D721Med (cell line): Measurements from ENCODE around the gene FAM98A.

ENCODE experiments used
- DNase-seq: peaks from one replicate; pipeline ENCODE4 v3.0.0; 2011; ENCODE audit warnings: low spot score; ENCODE audit not compliant: insufficient read length
- FAIRE-seq: peaks from 2 replicates; lab custom pipeline; 2011; peaks lifted over from hg19 to GRCh38; lab: Jason Lieb, UNC
- TF ChIP-seq, protein P1 (sequence below): IDR thresholded peaks from 2 replicates; pipeline ENCODE4 v1.5.1; 2012; ENCODE audit warnings: mild to moderate bottlenecking, control low read depth; ENCODE audit not compliant: insufficient read depth; ENCODE audit errors: missing control alignments

FAM98A gene

DNA sequence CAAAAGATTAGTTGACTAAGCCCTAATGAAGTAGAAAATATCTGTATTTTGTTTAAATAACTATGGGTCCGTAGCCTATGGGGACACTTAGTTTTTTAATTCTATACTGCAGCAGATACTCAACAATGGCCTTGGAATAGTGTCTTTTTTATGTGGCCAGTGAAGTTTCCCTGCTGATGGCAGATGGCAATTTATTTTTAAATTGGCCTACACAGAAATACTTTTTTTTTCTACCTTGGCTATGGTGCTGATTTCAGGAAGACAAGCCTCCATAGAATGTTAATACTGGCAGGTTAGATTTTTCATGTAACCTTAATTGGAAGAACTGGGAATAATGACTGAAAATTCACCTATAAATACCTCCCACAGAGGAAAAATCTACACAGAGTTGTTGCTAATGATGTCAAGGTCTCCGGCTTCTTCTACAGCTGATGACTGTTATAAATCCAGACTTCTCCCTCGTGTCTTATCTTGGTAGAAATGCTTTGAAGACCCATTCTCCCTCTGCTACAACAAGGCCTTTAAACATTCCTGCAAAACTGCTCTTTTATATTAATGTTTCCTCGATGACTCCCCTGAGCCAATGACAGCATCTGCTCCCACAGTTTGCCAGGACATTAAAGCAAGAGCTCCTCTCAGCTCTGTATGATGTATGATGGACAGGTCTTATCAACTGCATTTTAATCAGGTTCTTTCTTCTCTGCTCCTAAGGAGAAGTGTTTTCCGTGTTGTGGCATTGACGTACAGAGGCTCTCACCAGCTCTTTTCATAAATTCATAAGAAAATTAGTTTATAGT lies 29.1 kb upstream of the FAM98A start:
- no peak for FAIRE-seq
- DNase-seq, result no peak
- TF ChIP-seq, protein P1, sequence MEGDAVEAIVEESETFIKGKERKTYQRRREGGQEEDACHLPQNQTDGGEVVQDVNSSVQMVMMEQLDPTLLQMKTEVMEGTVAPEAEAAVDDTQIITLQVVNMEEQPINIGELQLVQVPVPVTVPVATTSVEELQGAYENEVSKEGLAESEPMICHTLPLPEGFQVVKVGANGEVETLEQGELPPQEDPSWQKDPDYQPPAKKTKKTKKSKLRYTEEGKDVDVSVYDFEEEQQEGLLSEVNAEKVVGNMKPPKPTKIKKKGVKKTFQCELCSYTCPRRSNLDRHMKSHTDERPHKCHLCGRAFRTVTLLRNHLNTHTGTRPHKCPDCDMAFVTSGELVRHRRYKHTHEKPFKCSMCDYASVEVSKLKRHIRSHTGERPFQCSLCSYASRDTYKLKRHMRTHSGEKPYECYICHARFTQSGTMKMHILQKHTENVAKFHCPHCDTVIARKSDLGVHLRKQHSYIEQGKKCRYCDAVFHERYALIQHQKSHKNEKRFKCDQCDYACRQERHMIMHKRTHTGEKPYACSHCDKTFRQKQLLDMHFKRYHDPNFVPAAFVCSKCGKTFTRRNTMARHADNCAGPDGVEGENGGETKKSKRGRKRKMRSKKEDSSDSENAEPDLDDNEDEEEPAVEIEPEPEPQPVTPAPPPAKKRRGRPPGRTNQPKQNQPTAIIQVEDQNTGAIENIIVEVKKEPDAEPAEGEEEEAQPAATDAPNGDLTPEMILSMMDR, result no peak

DNA sequence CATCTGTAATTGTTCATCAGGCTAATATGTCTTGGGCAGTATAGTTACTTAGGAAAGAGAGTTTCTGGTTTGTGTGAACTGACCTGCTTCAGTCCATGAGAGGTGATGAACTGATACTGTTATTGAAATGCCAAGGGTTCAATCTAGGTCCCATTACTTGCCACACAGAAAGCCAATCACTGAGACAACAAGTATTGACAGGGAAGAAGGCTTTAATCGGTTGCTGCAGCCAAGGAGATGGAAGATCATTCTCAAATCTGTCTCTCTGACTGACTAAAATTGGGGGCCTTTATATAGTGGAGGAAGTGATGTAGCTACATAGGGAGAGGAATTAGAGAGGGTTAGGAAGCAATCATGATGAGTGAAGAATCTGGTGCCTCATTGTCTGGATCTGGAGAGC lies 19.9 kb upstream of the FAM98A start:
- no peak for DNase-seq
- TF ChIP-seq, protein P1, result no peak
- no peak for FAIRE-seq

DNA sequence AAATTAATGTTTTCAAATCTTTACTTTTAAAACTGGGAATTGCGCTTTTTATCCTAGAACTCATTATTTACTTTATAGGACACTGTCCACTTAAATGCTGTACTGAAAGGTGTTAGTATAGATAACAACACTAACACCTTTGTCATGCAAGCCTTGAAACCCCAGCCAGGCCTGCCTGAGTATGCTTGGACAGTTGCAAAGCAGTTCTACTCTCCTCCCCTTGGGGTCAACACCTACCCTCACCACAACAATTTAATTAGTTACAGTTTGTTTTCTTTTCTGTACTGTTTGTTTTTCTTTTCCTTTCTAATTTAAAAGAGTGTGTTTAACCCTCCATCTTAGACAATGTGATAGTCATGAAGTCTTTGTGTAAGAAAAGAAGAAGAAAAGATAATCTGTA lies 18.9 kb upstream of the FAM98A start:
- DNase-seq, result no peak
- TF ChIP-seq, protein P1, result no peak
- no peak for FAIRE-seq

DNA sequence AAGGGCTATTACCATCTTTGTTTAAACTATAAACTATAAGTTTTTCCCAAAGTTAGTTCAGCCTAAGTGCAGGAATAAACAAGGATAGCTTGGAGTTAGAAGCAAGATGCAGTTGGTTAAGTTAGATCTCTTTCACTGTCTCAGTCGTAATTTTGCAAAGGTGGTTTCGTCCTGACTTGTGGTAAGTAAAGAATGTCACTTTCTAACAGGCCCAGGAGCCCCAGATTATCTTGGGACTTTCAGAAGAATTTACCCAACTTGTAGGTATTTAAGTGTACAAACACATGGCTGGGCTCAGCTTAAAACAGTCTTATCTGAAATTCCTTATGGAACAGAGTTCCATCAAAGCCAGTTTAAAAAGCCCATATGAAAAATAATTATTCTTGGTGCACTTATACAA lies 18.3 kb upstream of the FAM98A start:
- TF ChIP-seq, protein P1, result no peak
- no peak for FAIRE-seq
- no peak for DNase-seq

DNA sequence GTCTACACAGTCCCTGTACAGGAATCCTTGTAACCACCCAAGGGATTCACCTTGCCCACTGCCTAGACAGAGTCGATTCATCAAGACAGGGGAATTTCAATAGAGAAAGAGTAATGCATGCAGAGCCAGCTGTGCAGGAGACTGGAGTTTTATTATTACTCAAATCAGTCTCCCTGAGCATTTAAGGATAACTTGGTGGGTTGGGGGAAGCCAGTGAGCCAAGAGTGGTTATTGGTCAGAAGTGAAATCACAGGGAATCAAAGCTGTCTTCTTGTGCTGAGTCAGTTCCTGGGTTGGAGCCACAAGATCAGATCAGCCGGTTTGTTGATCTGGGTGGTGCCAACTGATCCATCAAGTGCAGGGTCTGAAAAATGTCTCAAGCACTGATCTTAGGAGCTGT lies 17.8 kb upstream of the FAM98A start:
- DNase-seq, result no peak
- TF ChIP-seq, protein P1, result no peak
- FAIRE-seq, result no peak

DNA sequence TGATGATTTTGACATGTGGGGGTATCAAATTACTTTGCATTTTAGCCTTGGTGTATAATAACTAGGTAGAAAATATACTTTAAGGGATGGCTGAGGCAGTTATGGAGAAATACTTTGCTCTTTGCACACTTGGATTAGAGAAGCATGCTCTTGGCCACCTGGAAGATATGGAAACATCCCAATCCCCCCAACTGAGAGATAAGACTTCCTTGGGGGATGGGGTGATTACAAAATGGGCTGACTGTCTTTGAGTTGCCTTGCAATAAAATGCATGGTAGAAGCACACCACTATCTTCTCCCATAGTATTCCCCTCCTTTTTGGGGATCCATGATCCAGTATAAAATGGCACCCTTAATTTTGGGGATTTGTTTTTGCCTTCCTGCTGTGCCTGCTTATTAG lies 15.1 kb upstream of the FAM98A start:
- no peak for FAIRE-seq
- TF ChIP-seq, protein P1, result no peak
- no peak for DNase-seq

DNA sequence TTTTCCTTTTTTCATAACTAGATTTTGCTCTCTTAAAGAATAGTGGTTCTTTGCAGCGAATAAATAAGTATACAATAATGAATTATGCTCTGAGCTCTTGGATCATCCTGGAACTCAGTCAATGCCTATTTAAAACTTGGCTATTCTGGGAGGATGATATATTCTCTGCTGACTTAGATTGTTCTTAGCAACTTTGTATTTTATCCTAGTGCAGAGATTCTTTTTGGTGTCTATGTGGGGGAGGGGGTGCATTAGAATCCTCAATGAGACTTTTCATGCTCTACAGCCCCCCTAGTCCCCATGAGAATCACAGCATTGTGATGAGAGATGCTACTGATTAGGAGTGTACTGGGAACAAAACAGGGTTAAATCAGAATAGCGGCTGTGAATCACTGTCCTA lies 8.8 kb upstream of the FAM98A start:
- FAIRE-seq, result no peak
- DNase-seq, result no peak
- TF ChIP-seq, protein P1, result no peak
